Stimulated activated CD8-positive, alpha-beta memory T cell treated with anti-CD3 and anti-CD28 coated beads, Interleukin-7, amount 100 ng/mL, for 48 hours (primary cell): ENCODE results near the gene PDE7B.

ENCODE experiments used
- DNase-seq, 2 donors: peaks; one replicate each; pipeline ENCODE4 v3.0.0-alpha.2; 2020; ENCODE audit warnings: low read depth in 1 of 2; ENCODE audit errors: extremely low read depth in 1 of 2

PDE7B gene

GRCh38 chr6:136016228-136017225, 165.0 kb downstream of the PDE7B start:
- DNase-seq, result no peak

DNA sequence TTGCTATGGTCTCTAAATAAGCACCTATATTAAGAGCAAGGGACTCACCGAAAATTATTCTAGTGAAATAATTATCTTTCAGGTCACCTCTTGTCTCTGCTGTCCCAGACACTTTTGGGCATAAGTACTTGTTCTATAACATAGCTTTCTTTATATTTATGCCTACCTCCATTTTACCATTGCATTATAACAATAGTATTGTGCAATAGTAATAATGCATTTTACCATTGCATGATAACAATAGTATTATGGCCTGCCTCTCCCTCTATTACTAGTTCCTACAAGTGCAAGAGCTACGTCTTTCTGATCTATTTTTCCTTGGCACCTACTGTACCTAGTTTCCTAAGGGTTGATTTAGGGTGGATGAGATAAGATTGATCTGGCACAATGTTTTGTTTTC, 169.2 kb downstream of the PDE7B start:
- no peak for DNase-seq

DNA sequence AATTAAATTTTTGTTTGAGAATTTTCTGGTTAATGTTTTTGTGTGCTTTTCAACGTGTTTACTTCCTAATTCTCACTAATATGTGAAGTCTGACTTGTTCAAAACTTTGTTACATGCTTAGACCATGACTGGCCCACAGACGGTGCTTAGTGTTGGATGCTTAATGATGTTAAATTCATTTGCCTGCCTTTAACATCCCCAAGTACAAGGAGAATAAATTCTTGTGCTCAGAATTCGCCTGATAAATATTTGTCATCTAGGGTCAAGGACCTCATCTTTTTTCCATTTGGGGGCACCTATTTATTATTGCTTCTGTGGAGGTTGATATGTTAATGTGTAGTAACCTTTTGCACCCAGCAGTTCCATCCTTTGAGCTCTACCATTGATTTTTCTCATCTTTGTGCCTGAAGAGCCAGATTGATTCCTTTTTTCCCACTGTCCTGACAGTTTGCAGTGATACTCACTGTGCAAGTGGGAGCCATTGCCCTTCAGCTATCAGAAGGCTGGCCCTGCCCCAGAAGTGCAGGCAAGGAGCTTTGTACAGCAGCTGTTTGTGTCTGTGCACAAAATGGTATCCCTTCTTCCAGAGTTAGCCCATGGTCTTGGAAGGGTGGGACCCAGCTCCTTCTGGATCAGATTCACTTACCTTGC, 170.8 kb downstream of the PDE7B start:
- DNase-seq, result no peak

DNA sequence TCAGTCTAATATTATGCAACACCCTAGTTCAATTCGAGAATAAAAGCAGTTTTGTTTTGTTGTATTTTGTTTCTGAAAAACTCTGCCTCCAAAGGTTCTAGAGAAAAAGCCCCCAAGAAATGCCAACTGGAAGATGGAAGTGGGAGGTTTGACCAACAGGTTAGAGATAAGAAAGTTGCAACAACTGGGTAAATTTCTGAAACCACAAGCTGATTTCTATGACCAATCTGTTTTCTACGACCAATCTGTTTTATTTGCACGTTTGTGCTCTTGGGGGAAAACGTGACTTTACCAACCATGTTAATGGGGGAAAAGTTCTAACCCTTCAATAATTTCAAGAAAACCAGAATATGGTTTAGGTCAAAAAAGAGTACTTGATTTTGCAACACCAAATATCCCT, 173.2 kb downstream of the PDE7B start:
- DNase-seq, result no peak

DNA sequence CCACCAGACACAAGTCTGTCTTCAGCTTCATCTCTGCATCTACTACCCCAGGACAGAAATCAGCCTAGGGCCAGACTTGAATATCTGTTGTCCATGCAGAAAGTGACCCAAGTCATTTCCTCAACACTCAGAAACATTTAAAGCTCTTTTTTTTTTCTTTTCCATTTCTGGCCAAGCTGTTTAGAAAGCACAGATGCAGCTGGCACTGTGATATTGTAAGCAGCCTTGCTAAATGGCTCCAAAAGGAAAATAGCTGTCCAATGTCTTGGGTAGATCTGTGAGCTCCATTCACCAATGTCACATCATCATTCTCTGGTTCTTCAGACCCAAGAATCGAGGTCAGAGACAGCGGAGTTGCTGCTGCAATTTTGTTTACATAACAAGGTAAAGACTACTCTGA, 174.2 kb downstream of the PDE7B start:
- DNase-seq, result no peak

DNA sequence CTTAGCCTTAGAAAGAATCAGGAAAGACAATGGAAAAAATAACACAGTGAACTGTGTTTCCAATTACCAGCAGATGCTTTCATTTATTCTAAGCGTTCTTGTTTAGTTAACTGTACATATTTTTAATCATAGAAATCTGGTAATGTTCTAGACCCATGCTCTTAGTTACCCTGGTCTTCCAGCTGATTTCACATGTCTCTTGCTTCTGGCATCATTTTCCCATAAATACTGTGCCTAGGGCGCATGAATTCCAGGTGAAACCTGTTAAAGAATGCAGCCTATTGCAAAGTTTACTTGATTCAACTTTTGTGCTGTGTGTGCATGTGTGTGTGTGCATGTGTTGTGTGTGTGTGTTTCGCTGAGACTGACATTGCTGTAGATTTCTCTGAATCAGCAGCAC, 178.6 kb downstream of the PDE7B start:
- DNase-seq, result no peak

DNA sequence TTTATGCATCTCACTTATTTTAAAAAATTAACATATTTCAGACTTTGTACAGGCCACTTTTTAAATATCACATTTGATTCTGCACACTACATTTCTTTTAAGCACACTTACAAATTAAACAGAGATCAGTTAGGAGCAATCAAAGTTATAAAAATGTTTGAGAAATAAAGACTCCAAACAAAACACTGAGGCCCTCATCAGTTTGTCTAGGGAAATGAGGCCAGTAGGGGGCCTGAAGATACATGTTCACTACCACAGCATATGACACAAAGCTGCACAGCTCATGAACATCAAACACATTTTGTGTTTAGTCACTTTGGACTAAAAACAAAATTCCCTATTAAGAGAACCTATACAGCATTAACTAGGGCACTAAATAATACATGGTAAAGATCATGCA, 180.5 kb downstream of the PDE7B start:
- DNase-seq, result no peak

DNA sequence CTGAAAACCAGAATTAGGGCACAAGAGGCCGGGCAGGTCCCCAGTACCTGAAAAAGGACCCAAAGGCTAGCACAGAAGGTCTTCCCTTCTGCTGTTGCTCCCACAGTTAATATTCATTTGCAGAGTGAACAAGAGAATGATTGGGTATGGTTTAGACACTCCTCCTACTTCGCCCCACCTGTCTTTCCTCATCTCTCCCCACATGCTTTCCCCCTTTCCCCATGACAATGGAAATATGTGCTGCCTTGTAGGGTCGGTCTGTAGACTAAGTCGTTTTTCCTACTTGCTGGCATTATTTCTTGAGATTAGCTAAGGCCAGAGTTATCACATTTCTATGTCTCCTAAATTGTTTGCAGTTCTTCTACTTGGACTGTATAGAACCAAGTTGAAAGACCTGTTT, 181.9 kb downstream of the PDE7B start:
- no peak for DNase-seq

DNA sequence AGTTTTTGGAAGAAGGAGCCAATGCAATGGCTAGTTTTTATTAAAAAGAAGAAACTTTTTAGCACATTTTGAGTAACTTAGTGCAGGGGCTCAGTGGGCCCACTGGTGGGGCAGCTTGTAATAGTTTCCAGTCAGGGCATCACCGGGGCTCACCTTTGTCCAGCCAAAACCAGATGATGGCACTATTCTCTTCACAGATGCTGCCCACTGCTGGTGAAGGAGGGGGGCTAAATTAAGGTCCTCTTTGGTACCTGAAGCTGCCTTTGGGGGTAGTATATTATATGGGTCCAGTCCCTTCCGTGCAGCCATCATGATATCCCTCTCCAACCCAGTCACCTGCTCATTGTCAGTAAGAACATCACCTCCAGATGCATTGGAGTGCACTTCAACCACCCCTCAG, 182.9 kb downstream of the PDE7B start:
- DNase-seq, result no peak

DNA sequence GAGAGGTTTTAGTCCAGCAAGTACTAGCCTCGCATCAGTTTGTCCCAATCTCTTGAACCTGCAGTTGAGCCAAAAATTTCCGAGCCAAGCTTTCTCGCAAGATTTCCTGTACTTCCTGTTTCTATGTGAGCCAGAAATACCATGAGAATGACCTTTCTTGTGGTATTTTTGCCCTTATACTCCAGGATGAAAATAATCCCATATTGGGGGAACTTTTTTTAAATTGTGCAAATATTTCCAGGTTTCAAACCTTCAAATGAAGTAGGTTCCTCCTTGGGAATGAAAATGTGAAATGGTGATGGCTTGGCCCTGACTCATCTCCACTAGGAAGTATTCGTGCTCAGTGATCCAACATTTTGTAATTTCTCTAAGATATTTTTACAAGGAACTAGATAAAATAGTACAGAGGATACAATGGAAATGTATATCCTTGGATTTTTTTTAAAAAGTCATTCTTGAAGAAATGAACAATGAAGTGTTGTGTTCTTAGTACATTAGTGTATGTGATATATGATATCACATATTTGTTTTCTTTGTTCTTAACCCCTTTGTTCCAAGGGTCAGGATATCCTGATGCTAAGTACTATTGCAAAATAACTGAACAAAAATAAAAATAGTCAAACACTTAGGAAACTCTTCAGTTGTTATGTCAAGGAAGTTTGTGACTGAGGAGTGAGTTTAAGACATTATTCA, 184.0 kb downstream of the PDE7B start:
- DNase-seq, result no peak

DNA sequence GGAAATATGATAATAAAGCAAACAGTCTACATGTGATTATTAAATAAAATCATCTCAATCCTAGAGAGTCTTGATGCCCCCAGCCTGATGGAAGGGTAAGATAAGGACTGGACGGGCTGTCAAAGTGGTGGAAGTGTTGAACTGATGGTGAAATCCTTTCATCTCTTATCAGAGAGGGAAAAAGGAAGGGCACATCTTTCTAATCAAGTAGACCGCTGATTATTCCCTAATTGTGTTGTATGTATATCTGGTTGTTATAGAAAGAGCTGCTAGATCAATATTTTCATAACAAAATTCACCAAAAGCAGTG, 184.5 kb downstream of the PDE7B start:
- DNase-seq, result no peak

DNA sequence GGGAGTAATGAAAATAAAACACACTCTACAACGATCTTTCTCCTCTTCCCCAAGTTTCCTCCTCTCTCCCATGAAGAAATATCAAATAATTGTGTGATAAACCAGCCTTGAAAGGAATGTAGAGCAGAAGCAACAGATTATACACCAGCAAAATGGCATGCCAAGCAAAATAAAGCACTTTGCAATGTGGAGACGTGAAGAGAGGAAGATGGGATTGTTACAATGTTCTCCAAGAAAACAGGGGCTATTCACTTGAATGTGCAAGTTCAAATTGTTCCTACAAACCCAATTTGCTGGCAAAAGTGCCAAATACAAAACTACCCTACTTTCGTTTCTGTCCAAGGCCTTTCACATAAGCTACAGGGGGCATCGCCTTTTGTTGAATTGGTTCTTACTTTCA, 185.1 kb downstream of the PDE7B start:
- no peak for DNase-seq

DNA sequence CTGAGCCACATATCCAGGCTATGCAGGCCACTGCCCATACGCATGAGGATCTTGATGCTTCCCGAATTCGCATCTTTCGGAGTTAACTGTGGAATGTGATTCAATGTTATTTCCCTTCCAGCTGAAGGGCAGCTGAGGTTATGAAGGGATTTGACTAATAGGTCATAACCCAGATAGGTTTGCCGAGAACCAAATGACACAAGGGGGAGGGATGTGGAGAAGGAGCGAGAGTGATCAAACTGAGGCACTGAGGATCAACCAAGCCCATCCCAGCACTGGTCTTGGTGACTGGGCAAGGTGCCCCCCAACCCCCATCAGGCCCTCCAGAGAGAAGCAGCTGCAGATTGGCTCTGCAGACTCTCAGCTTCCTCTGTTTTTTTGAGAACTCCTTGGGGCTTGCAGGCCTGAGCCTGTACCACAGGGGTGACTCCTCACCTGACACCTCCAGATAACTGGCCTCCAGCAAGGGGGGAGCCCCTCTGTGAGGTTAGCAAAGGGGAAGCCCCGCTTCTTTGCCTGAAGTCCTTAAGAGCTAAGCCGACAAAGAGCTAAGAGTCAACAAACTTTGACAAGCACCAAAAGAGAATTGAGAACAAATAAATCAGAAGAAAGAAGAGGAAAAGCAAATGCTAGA, 185.9 kb downstream of the PDE7B start:
- DNase-seq, result peak; percentile 19 to 27

- no peak for DNase-seq
Measured at GRCh38 chr6:136037876-136038460, 186.5 kb downstream of the PDE7B start.

DNA sequence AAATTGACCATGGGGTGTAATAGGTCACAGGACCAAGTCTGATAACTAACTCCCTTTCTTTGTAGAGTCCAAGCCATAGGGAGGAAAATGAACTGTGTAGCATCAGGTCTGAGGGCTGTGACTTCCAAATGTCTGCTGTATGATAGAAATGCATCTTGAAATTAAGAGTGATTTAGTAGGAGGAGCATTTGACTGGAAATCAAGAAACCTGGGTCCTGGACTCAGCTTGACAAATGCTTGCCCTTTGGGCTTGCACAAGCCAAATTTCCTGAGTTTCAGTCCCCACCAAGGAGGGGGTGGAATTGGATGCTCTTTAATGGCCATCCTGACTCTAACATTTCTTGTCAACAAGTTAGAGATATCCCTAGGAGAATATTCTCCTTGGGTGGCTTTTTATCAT, 187.0 kb downstream of the PDE7B start:
- DNase-seq, result no peak

DNA sequence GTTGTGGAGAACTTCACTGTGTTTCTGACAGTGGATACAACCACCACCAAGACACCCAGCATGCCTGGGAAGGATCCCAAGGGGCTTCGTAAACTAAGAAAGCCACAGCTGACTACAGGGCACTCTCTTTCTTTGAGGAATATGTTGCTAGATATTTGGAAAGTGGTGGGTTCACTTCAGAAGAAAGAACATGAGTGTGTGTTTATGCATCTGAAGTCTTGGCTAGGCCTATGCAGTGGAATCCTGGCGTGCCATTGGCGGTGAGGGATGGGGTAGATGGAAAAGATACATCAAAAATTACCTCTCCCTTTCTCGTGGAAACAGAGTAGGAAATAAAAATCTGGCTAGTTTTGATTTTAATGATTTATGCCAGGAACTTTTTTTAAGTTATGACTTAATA, 187.7 kb downstream of the PDE7B start:
- DNase-seq, result no peak

DNA sequence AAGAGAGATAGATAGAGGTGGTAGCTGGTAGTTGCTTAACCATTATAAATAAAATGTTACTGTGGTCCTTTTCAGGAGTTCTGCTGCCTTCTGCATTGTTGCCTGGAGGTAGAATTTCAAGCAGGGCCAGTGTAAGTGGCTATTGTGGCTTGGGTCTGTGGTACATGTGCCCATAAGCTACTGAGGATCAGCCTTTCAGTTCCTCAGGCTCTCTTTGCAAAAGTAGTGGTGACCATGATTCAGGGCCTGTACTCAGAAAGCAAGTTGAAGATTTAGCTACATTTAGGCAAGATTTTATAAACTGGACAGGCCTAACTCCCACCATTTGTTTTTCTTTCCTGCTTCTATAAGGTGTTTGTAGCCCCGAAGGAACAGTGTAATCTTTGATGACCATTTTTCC, 199.0 kb downstream of the PDE7B start:
- DNase-seq, result no peak

GRCh38 chr6:136051140-136051775, 199.8 kb downstream of the PDE7B start:
- DNase-seq, result no peak

GRCh38 chr6:136052031-136052430, 200.5 kb downstream of the PDE7B start:
- no peak for DNase-seq

DNA sequence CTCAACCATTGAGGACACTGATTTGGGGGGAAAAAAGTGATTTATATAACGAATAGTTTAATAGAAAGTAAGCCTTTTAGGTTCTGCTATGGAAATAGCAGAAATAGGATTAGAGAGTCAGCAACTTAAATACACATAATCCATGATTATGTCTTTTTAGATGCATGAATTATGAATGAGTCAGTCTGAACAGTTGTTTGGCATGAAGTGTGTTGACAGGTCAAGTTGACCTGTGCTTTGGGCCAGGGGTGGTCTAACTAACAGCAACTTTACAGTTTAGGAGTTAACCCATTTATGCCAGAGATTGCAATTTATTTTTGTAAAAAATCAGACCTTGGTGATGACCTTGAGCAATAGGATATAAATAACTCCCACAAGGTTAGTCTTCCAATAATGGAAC, 207.4 kb downstream of the PDE7B start:
- DNase-seq, result no peak

DNA sequence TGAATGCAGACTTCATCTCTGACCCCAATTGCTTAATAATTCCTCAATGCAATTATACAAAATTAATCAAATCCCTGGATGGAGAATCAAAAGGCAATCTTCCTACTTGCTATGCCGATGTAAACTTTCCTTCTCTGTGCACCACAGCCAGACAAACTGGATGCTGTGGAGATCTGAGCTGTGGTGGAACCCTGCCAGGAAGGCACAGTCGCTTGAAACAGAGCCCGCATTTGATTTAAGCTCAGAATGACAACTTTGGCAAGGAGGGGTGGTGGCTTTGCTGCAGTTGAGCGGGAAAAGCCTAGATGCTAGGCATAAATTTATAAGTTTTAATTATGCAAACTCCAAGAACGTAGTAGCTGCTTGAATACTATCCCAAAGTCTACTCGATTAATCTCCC, 207.8 kb downstream of the PDE7B start:
- DNase-seq, result no peak
